GM12878 (cell line): ENCODE measurements around the gene TIMM10. TPM values are rescaled to one million over a fixed set of nuclear protein-coding genes. Genes with fewer than 3 reads are reported as not detected.

Experiments used
- BHLHE40 ChIP-seq, 2 experiments: fragments of 450-650 bp in 1 of 2; IDR thresholded peaks; 2 replicates each; pipeline ENCODE4 v1.6.1; 2011 to 2017; ENCODE audit warnings: low read depth in 2 of 2, borderline replicate concordance in 1 of 2, improper control_type of control experiment in 1 of 2, low read length in 1 of 2, mild to moderate bottlenecking in 1 of 2
- CEBPB ChIP-seq, 2 experiments: fragments of 150-350 bp in 1 of 2; IDR thresholded peaks; 2 replicates each; pipeline ENCODE4 v1.6.1; 2012 to 2014; ENCODE audit warnings: low read depth in 2 of 2, low read length in 2 of 2, borderline replicate concordance in 1 of 2, inconsistent platforms in 1 of 2
- EED ChIP-seq: sonication (generic); IDR thresholded peaks from 2 replicates; pipeline ENCODE4 v1.6.1; 2016; ENCODE audit warnings: antibody characterized with exemption, low read depth
- EP300 ChIP-seq, 2 experiments: fragments of 150-350 bp in 1 of 2; IDR thresholded peaks; 2 replicates each; pipeline ENCODE4 v1.6.1; 2011 to 2012; ENCODE audit warnings: low read depth in 2 of 2, low read length in 2 of 2, borderline replicate concordance in 1 of 2, improper control_type of control experiment in 1 of 2, inconsistent platforms in 1 of 2; ENCODE audit not compliant: control insufficient read depth in 1 of 2
- ESRRA ChIP-seq: IDR thresholded peaks from 2 replicates; pipeline ENCODE4 v1.6.1; 2012; ENCODE audit warnings: mild to moderate bottlenecking, low read length, improper control_type of control experiment
- HDAC2 ChIP-seq: fragments of 200-600 bp; sonication (generic); IDR thresholded peaks from 2 replicates; pipeline ENCODE4 v1.6.1; 2017
- MEF2B ChIP-seq: fragments of 450-650 bp; IDR thresholded peaks from 2 replicates; pipeline ENCODE4 v1.6.1; 2018; ENCODE audit warnings: mild to moderate bottlenecking, moderate library complexity; ENCODE audit not compliant: partially characterized antibody, poor library complexity, severe bottlenecking
- MXI1 ChIP-seq: fragments of 150-350 bp; IDR thresholded peaks from 2 replicates; pipeline ENCODE4 v1.6.1; 2011; ENCODE audit warnings: low read depth, mild to moderate bottlenecking, inconsistent platforms, low read length, improper control_type of control experiment
- MYB ChIP-seq: fragments of 150-350 bp; IDR thresholded peaks from 2 replicates; pipeline ENCODE4 v1.6.1; 2014; ENCODE audit warnings: mild to moderate bottlenecking, low read depth, low read length, borderline replicate concordance
- NBN ChIP-seq: fragments of 450-650 bp; IDR thresholded peaks from 2 replicates; pipeline ENCODE4 v1.6.1; 2016
- NFYA ChIP-seq: IDR thresholded peaks from 2 replicates; pipeline ENCODE4 v1.6.1; 2011; ENCODE audit warnings: low read depth, mild to moderate bottlenecking, low read length, improper control_type of control experiment, borderline replicate concordance
- NFYB ChIP-seq: IDR thresholded peaks from 2 replicates; pipeline ENCODE4 v1.6.1; 2011; ENCODE audit warnings: low read depth, mild to moderate bottlenecking, low read length, improper control_type of control experiment, moderate library complexity; ENCODE audit not compliant: insufficient read depth
- POLR2A ChIP-seq: IDR thresholded peaks from 2 replicates; pipeline ENCODE4 v1.6.1; 2011; ENCODE audit warnings: low read depth, mild to moderate bottlenecking, low read length
- RELA ChIP-seq: fragments of 450-650 bp; IDR thresholded peaks from 2 replicates; pipeline ENCODE4 v1.8.0; 2014; ENCODE audit warnings: borderline replicate concordance; ENCODE audit not compliant: partially characterized antibody
- RFX5 ChIP-seq: IDR thresholded peaks from 2 replicates; pipeline ENCODE4 v1.6.1; 2011; ENCODE audit warnings: low read depth, low read length, improper control_type of control experiment
- STAT3 ChIP-seq: IDR thresholded peaks from 2 replicates; pipeline ENCODE4 v1.6.1; 2011; ENCODE audit warnings: low read depth, low read length, improper control_type of control experiment
- TAF1 ChIP-seq: IDR thresholded peaks from 2 replicates; pipeline ENCODE4 v1.6.1; 2011; ENCODE audit warnings: mild to moderate bottlenecking, low read depth, low read length, borderline replicate concordance
- ZNF274 ChIP-seq: IDR thresholded peaks from one replicate; pipeline ENCODE4 v1.8.0; 2011; ENCODE audit not compliant: insufficient read length, insufficient read depth
- polyA plus RNA-seq, 11 experiments: library from polyadenylated mRNA; depleted of rRNA in 4 of 11; unstranded in 6 of 11; stranded (reverse) in 5 of 11; fragments of >200 nt; fragmentation: Nextera tagmentation in 4 of 11; fragmentation: Illumina TruSeq in 1 of 11; extraction: Ambion mirVana in 4 of 11; extraction: Trizol in 1 of 11; gene quantifications; 1 replicate in 1 of 11; 2 replicates in 10 of 11; pipeline versions ENCODE4 v1.2.1 to v1.2.3, GENCODE V29; 2011 to 2016; ENCODE audit warnings: inconsistent platforms in 2 of 11, missing spikeins in 2 of 11, low read depth in 1 of 11
- total RNA-seq, 4 experiments: library from RNA; depleted of rRNA in 3 of 4; stranded (reverse); fragments of >200 nt in 3 of 4; fragmentation: Illumina TruSeq in 1 of 4; extraction: Trizol in 1 of 4; gene quantifications; 2 replicates each; pipeline versions ENCODE4 v1.2.1 to v1.2.3, GENCODE V29; 2013 to 2021
- TF ChIP-seq, protein P1 (sequence below): fragments of 450-650 bp; formaldehyde crosslinking; IDR thresholded peaks from 2 replicates; pipeline ENCODE4 v1.5.0; 2022; ENCODE audit warnings: mild to moderate bottlenecking, missing genetic modification characterization
- TF ChIP-seq, protein P2 (sequence below): IDR thresholded peaks from 2 replicates; pipeline ENCODE4 v1.6.1; 2011; ENCODE audit warnings: low read depth, low read length, improper control_type of control experiment, borderline replicate concordance
- TF ChIP-seq, protein P3 (sequence below): IDR thresholded peaks from 2 replicates; pipeline ENCODE4 v1.6.1; 2012; ENCODE audit warnings: low read depth, low read length, improper control_type of control experiment
- TF ChIP-seq, protein P4 (sequence below): fragments of 450-650 bp; IDR thresholded peaks from 2 replicates; pipeline ENCODE4 v1.6.1; 2017; ENCODE audit warnings: mild to moderate bottlenecking

TIMM10 gene
- total and polyA plus RNA-seq, 10 of the 15 experiments (the other 5 are each of a cell fraction or from before 2014, with no cell fraction given) = 148 to 898 (median 206) TPM

DNA sequence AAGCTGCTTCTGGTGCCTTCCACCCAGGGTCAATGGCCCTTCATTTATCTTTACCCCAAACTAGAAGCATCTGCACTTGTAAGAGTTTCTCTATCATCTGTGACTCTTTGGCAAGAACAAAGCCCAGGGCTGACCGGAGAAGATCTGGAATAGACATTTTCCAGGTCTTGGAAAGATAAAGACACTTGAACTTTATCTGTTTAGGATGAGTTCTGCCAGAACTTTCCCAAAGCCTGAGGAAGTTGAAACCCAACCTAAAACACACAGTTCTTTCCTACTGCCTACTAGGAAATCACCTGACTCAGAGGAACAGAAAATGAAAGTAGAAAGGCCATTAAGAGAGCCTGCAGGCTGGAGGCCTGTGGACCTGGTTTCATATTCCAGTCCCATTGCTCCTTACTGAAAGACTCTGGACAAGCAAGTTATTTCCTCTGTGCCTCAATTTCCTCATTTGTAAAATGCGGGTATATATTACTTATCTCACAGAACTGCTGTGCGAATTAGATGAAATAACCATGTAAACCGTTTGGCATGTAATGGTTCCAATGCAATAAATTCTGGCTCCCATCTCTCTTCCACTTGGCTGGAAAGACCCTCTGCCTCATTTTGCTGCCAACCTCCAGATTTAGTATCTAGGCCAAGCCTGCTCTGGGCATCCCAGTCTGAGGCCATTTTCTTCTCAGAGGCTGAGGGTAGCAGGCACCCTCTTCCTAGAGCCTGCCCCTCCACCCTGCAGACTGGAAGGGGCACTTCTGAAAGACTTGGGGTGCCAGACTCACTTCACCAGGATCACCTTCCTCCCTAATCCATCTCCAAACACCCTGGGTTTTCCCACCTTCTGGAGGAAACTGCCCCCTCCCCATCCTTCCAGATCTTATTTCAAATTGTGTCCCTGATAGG is 35.7 kb upstream of the TIMM10 start (continued):
- TF ChIP-seq, protein P1, sequence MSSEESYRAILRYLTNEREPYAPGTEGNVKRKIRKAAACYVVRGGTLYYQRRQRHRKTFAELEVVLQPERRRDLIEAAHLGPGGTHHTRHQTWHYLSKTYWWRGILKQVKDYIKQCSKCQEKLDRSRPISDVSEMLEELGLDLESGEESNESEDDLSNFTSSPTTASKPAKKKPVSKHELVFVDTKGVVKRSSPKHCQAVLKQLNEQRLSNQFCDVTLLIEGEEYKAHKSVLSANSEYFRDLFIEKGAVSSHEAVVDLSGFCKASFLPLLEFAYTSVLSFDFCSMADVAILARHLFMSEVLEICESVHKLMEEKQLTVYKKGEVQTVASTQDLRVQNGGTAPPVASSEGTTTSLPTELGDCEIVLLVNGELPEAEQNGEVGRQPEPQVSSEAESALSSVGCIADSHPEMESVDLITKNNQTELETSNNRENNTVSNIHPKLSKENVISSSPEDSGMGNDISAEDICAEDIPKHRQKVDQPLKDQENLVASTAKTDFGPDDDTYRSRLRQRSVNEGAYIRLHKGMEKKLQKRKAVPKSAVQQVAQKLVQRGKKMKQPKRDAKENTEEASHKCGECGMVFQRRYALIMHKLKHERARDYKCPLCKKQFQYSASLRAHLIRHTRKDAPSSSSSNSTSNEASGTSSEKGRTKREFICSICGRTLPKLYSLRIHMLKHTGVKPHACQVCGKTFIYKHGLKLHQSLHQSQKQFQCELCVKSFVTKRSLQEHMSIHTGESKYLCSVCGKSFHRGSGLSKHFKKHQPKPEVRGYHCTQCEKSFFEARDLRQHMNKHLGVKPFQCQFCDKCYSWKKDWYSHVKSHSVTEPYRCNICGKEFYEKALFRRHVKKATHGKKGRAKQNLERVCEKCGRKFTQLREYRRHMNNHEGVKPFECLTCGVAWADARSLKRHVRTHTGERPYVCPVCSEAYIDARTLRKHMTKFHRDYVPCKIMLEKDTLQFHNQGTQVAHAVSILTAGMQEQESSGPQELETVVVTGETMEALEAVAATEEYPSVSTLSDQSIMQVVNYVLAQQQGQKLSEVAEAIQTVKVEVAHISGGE = no peak
- TF ChIP-seq NBN (no peak), RFX5 (no peak), RELA (no peak), NFYB (peak; percentile 64; the same call in 1 of the 2 replicates), MEF2B (no peak), MYB (no peak), EED (peak; percentile 60; the same call in 1 of the 2 replicates), EP300 (IDR thresholded peaks at IDR 0.05; ENCODE audit: borderline replicate concordance in 1 of 2, control insufficient read depth in 1 of 2, low read depth in 2 of 2, low read length in 2 of 2) (no peak), ZNF274 (no peak), CEBPB (IDR thresholded peaks at IDR 0.05; ENCODE audit: borderline replicate concordance in 1 of 2, low read depth in 2 of 2, low read length in 2 of 2) (no peak), STAT3 (peak; percentile 65; the same call in 1 of the 2 replicates), TAF1 (no peak), POLR2A (0 out of 2 replicates have a peak, but pooled peaks have one; percentile 24), MXI1 (no peak; the same call in 1 of the 2 replicates), NFYA (no peak), BHLHE40 (IDR thresholded peaks at IDR 0.05; ENCODE audit: borderline replicate concordance in 1 of 2, low read depth in 2 of 2, low read length in 1 of 2) (peak; percentile 61 to 72; a peak in 3 of 4 replicates), ESRRA (no peak), HDAC2 (no peak)
- TF ChIP-seq, protein P2, sequence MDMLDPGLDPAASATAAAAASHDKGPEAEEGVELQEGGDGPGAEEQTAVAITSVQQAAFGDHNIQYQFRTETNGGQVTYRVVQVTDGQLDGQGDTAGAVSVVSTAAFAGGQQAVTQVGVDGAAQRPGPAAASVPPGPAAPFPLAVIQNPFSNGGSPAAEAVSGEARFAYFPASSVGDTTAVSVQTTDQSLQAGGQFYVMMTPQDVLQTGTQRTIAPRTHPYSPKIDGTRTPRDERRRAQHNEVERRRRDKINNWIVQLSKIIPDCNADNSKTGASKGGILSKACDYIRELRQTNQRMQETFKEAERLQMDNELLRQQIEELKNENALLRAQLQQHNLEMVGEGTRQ = peak; percentile 16; the same call in 1 of the 2 replicates
- TF ChIP-seq, protein P3, sequence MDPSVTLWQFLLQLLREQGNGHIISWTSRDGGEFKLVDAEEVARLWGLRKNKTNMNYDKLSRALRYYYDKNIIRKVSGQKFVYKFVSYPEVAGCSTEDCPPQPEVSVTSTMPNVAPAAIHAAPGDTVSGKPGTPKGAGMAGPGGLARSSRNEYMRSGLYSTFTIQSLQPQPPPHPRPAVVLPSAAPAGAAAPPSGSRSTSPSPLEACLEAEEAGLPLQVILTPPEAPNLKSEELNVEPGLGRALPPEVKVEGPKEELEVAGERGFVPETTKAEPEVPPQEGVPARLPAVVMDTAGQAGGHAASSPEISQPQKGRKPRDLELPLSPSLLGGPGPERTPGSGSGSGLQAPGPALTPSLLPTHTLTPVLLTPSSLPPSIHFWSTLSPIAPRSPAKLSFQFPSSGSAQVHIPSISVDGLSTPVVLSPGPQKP = no peak
- TF ChIP-seq, protein P4, sequence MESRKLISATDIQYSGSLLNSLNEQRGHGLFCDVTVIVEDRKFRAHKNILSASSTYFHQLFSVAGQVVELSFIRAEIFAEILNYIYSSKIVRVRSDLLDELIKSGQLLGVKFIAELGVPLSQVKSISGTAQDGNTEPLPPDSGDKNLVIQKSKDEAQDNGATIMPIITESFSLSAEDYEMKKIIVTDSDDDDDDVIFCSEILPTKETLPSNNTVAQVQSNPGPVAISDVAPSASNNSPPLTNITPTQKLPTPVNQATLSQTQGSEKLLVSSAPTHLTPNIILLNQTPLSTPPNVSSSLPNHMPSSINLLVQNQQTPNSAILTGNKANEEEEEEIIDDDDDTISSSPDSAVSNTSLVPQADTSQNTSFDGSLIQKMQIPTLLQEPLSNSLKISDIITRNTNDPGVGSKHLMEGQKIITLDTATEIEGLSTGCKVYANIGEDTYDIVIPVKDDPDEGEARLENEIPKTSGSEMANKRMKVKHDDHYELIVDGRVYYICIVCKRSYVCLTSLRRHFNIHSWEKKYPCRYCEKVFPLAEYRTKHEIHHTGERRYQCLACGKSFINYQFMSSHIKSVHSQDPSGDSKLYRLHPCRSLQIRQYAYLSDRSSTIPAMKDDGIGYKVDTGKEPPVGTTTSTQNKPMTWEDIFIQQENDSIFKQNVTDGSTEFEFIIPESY = no peak
